Adrenal gland (tissue), 5 donors: ENCODE results near the gene FBXW12.

ENCODE experiments used
- POLR2A ChIP-seq, 2 donors: fragments of 450-650 bp; IDR thresholded peaks; one replicate each; pipeline ENCODE4 v1.6.1; 2017; ENCODE audit warnings: antibody characterized with exemption in 2 of 2, mild to moderate bottlenecking in 2 of 2, moderate library complexity in 1 of 2
- TF ChIP-seq, protein P1 (sequence below), 6 experiments: fragments of 450-650 bp in 4 of 6; fragments of 200-600 bp in 2 of 6; sonication (generic) in 1 of 6; IDR thresholded peaks; 1 replicate in 5 of 6; 2 replicates in 1 of 6; pipeline versions ENCODE4 v1.5.1 to v1.8.0; 2016 to 2021; ENCODE audit warnings: antibody characterized with exemption in 6 of 6, mild to moderate bottlenecking in 2 of 6, moderate library complexity in 1 of 6
- donor health status: DM: no; HTN: no; CAD: no.

DNA sequence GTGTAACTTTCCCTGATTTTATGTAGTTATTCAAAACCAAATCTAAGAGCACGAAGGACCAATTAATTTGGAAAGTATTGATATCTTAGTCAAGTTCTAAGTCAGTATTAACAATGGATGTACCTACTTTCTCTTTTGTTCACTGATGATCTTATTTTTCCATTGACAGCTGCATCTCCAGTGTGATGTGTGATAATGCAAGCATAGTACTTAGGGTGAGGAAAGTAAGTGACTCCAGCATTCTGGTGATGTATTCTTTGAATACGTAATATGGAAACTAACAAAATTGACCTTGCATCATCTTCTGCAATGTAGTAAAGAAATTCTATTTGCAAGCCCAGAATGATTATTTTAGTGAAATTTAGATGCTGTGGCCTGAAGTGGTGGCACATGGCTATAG, 22.4 kb downstream of the FBXW12 start:
- no peak for TF ChIP-seq POLR2A (IDR thresholded peaks at IDR 0.05)
- TF ChIP-seq, protein P1, sequence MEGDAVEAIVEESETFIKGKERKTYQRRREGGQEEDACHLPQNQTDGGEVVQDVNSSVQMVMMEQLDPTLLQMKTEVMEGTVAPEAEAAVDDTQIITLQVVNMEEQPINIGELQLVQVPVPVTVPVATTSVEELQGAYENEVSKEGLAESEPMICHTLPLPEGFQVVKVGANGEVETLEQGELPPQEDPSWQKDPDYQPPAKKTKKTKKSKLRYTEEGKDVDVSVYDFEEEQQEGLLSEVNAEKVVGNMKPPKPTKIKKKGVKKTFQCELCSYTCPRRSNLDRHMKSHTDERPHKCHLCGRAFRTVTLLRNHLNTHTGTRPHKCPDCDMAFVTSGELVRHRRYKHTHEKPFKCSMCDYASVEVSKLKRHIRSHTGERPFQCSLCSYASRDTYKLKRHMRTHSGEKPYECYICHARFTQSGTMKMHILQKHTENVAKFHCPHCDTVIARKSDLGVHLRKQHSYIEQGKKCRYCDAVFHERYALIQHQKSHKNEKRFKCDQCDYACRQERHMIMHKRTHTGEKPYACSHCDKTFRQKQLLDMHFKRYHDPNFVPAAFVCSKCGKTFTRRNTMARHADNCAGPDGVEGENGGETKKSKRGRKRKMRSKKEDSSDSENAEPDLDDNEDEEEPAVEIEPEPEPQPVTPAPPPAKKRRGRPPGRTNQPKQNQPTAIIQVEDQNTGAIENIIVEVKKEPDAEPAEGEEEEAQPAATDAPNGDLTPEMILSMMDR (IDR thresholded peaks at IDR 0.05): no peak
